Coronary artery (tissue), 2 donors: Measurements from ENCODE around the gene ZDHHC14.

ENCODE experiments used
- DNase-seq: peaks from one replicate; pipeline ENCODE4 v3.0.0-alpha.2; 2017; ENCODE audit warnings: low spot score
- H3K27ac ChIP-seq, 2 donors: fragments of 200-600 bp; sonication (generic); one replicate each; pipeline ENCODE4 v1.5.1; 2016 to 2019
- H3K4me3 ChIP-seq: fragments of 200-600 bp; sonication (generic); 2 replicates; pipeline ENCODE4 v1.5.1; 2016; ENCODE audit warnings: mild to moderate bottlenecking, moderate library complexity
- CTCF ChIP-seq: fragments of 200-600 bp; sonication (generic); IDR thresholded peaks from one replicate; pipeline ENCODE4 v1.5.1; 2019; ENCODE audit warnings: antibody characterized with exemption

The ZDHHC14 gene

DNA sequence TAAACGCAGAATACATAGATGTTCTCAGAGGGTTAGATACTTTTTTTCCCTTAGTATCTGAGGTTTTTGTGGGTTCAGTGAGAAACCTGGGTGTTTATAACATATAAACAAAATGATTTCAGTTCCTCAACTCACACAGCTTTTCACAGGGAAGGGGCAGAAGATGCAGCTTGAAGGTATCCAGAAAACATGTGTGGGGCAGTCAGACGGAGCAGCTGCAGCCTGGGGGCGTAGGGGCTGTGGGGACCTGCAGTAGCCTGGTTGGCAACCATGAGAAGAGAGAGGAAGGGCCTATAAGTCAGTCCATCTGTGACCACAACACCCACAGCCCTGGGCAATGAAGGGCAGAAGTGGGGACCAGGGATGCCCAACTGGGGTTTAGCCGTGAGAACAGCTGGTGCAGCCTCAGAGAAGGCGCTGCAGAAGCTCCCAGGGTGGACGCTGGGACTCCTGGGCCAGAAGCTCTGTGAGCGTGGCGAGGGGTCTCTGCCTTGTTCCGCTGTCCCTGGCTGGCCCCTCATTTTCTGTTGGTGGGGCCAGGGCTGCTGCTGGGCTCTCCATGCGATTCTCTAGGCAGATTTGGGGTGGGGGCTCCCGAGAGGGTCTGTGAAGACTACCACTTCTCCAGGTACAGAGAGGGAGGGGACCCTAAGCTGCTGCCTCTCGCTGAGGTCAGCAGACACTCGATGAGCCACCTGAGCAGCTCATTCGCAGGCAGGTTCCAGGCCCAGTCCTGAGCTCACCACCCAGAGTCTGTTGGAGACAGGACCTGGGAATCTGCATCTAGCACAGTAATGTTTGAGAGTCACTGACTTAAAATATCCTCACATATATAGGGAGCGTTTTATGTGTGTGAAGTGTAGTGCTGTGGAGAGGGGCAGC is 181.2 kb downstream of the ZDHHC14 start:
- no peak for TF ChIP-seq CTCF
- Histone ChIP-seq H3K27ac (no peak overlapping the region), H3K4me3 (no peak overlapping the region)
- no peak for DNase-seq

DNA sequence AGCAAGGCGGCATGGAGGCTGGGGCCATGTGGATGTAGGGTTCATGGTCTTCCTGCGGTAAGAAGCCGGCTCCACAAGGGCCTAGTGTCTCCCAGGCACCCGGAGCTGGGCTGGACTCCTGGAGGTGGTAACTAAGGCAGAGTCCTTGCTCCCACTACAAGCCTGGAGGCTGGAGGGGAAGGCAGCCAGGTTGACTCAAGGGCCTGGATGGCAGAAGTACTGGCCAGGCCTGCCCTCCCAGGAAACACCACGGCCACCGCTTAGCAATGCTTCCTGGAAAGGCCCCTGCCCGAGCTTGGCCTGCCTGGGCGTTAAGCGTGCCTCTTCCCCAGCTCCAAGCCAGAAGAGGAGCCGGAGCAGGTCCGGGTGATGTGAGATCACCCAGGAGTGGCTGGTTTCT is 182.0 kb downstream of the ZDHHC14 start:
- H3K4me3 ChIP-seq, result no peak overlapping the region
- DNase-seq, result no peak
- no peak overlapping the region for H3K27ac ChIP-seq
- TF ChIP-seq CTCF, result no peak

DNA sequence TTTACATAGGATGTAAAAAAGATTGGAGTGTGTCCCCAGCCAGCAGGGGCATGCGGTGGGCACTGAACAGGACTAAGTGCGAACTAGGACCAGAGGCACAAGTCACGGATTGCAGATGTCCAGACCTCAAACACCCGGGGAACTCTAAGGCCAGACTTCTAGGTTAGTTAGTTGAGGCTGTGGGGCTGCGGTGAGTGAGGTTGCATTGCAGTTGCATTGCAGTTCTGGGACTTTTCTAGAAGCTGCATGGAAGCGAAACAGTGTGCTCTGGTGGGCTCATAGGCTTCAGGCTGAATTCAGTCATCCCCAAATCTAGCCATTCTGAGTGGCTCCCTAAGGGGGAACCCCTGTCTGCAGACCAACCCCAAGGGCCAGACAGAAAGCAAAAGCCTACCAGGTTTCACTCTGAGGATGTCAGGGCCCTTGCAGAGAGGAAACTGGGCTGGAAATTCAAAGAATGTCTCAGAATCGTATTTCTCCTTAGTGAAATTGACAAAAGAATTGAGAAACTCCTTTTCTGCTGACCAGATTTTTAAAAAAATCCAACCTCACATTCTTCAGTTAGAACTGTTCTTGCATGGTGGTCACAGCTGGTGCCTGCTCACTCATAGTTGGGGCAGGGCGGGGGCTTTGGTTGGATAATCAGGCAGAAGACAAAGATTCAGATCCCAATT is 182.8 kb downstream of the ZDHHC14 start:
- H3K4me3 ChIP-seq, result no peak overlapping the region
- no peak overlapping the region for H3K27ac ChIP-seq
- DNase-seq, result no peak
- TF ChIP-seq CTCF, result no peak

DNA sequence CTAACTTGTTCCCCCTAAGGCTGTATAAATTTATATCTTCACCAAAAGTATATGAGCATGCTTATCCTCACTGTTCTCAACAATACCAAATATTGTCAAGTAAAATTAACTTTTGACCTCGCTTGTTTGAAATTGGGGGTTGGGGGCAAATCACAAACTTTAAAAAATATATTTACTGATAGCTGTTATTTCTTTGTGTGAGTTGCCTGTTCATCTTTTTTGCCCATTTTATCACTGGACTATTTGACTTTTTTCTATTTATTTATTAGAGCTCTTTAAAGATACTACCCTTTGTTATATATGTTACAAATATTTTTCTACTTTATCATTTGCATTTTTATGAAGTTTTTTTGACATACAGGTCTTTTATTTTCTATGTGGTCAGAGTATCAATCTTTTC is 187.7 kb downstream of the ZDHHC14 start:
- Histone ChIP-seq H3K27ac (no peak overlapping the region), H3K4me3 (no peak overlapping the region)
- TF ChIP-seq CTCF, result no peak
- DNase-seq, result no peak

DNA sequence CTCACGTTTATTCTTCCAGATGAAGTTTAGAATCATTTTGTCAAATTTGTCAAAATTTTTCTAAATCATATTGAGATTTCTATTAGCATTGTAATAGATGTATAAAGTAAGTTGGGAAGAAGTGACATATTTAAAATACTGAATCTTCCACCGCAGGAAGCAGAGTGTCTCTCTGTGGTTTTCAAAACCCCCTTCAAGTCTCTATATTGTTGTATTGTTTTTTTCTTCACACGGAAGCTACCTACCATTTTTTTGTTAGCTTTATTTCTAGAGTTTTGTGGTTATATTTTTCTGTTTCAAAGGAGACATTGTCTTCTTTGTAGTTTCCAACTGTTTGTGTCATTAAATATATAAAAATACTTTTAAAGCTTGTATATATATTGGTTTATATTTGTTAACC is 188.6 kb downstream of the ZDHHC14 start:
- DNase-seq, result no peak
- Histone ChIP-seq H3K27ac (no peak overlapping the region), H3K4me3 (no peak overlapping the region)
- TF ChIP-seq CTCF, result no peak

GRCh38 chr6:157570104-157570503 is 189.1 kb downstream of the ZDHHC14 start:
- no peak for DNase-seq
- TF ChIP-seq CTCF, result no peak
- no peak overlapping the region for H3K4me3 ChIP-seq
- no peak overlapping the region for H3K27ac ChIP-seq

GRCh38 chr6:157570752-157571151 is 189.8 kb downstream of the ZDHHC14 start:
- no peak for TF ChIP-seq CTCF
- no peak overlapping the region for H3K4me3 ChIP-seq
- DNase-seq, result no peak

More at GRCh38 chr6:157570752-157571151, 189.8 kb downstream of the ZDHHC14 start:
- no peak overlapping the region for H3K27ac ChIP-seq
